HFFc6 (cell line): ENCODE results near the gene ATP1A1. TPM values are rescaled to one million over a fixed set of nuclear protein-coding genes. Genes with fewer than 3 reads are reported as not detected.

ENCODE experiments used
- DNase-seq: peaks from one replicate; pipeline ENCODE4 v3.0.0-alpha.2; 2018
- H3K27ac Mint-ChIP-seq: 2 replicates; pipeline ENCODE4 v1.8.0; 2020; ENCODE audit warnings: mild to moderate bottlenecking, mixed read lengths
- H3K27me3 Mint-ChIP-seq: 2 replicates; pipeline ENCODE4 v1.8.0; 2021; ENCODE audit warnings: mild to moderate bottlenecking, moderate library complexity, mixed read lengths; ENCODE audit not compliant: insufficient read depth
- H3K36me3 Mint-ChIP-seq: 2 replicates; pipeline ENCODE4 v1.8.0; 2021; ENCODE audit warnings: low read depth, mixed read lengths
- H3K4me1 Mint-ChIP-seq: 2 replicates; pipeline ENCODE4 v1.8.0; 2020; ENCODE audit warnings: low read depth, mixed read lengths
- H3K4me3 Mint-ChIP-seq: 2 replicates; pipeline ENCODE4 v1.8.0; 2020; ENCODE audit warnings: mild to moderate bottlenecking, moderate library complexity, mixed read lengths
- H3K9me3 Mint-ChIP-seq: 2 replicates; pipeline ENCODE4 v1.8.0; 2020; ENCODE audit warnings: mild to moderate bottlenecking, mixed read lengths
- CTCF ChIP-seq: fragments of 200-600 bp; sonication (generic); IDR thresholded peaks from 2 replicates; pipeline ENCODE4 v1.5.0; 2021; ENCODE audit warnings: antibody characterized with exemption, mild to moderate bottlenecking
- total RNA-seq, 6 experiments: library from RNA; stranded (reverse); fragmentation: NEBNext Ultra II Directional; extraction: Animal tissue kit (Norgen Biotek cat#: 25700); gene quantifications; 2 replicates in 1 of 6; 3 replicates in 5 of 6; pipeline ENCODE4 v1.2.3, GENCODE V29; 2021

The ATP1A1 gene
- total RNA-seq, 6 experiments from 2014 or later, result 192 to 244 (median 222) TPM

DNA sequence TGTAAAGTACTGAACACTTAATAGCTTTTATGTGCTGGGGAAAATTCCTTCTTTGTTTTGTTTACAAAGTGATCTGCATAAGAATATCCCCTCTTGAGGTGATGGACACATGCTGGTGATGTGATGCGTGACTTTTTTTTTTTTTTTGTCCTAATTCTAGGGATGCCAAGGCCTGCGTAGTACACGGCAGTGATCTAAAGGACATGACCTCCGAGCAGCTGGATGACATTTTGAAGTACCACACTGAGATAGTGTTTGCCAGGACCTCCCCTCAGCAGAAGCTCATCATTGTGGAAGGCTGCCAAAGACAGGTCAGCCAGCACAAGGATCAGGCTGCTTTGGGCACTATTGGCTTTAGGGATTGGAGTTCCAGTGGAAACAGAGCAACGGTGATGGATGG is 24.7 kb downstream of the ATP1A1 start:
- Mint-ChIP-seq H3K27me3 (no peaks in the 10 kb centered on the region), H3K36me3 (peaks cover 64% of the 10 kb centered on the region), H3K27ac (no peak overlapping the region), H3K9me3 (no peaks in the 10 kb centered on the region), H3K4me3 (no peak overlapping the region), H3K4me1 (peaks cover 2% of the 10 kb centered on the region; the same call in 1 of the 2 replicates)
- DNase-seq, result no peak
- TF ChIP-seq CTCF, result no peak

DNA sequence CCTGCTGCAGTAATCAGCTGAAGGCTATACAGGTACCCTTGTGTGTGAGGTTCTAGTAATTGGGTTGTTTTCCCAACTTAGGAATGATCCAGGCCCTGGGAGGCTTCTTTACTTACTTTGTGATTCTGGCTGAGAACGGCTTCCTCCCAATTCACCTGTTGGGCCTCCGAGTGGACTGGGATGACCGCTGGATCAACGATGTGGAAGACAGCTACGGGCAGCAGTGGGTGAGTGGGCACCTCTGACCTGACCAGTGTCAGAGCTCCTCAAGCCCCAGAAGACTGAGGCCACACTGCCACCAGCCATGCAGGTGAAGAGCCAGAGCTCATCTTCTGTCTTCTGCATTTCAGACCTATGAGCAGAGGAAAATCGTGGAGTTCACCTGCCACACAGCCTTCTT is 27.7 kb downstream of the ATP1A1 start:
- H3K27ac Mint-ChIP-seq, result no peak overlapping the region
- peaks cover 11% of the 10 kb centered on the region; the same call in 1 of the 2 replicates for H3K4me1 Mint-ChIP-seq
- H3K27me3 Mint-ChIP-seq, result no peaks in the 10 kb centered on the region
- H3K9me3 Mint-ChIP-seq, result no peaks in the 10 kb centered on the region
- H3K36me3 Mint-ChIP-seq, result peaks cover 66% of the 10 kb centered on the region
- DNase-seq, result no peak
- H3K4me3 Mint-ChIP-seq, result no peak overlapping the region
- TF ChIP-seq CTCF, result no peak

DNA sequence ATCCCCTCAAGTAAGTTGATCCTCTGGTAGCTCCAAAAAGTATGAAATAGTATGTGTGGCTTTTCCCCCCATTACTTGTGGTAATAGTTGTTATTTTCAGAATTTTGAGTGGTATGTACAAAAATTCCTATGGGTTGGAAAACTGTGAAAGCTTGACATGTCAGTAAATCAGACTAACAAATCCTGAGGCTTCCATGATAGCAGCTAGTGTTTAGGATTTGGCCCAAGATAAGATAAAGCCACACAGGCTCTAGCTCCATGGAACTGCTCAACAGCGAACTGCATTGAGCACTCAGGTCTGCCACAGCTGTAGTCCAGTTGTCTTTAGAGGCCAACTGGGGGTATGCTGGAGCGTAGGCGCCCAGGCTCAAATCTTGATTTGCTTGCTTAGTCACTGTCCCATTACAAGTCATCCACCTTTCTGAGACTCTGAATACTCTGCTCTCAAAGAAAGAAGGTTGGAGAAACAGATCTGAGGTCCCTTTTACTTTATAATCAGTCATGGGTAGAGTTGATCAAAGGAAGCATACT is 28.7 kb downstream of the ATP1A1 start:
- peaks cover 11% of the 10 kb centered on the region; the same call in 1 of the 2 replicates for H3K4me1 Mint-ChIP-seq
- no peak for TF ChIP-seq CTCF
- no peaks in the 10 kb centered on the region for H3K27me3 Mint-ChIP-seq
- no peak overlapping the region for H3K4me3 Mint-ChIP-seq
- peaks cover 70% of the 10 kb centered on the region for H3K36me3 Mint-ChIP-seq
- H3K9me3 Mint-ChIP-seq, result no peaks in the 10 kb centered on the region
- DNase-seq, result no peak
- no peak overlapping the region for H3K27ac Mint-ChIP-seq

DNA sequence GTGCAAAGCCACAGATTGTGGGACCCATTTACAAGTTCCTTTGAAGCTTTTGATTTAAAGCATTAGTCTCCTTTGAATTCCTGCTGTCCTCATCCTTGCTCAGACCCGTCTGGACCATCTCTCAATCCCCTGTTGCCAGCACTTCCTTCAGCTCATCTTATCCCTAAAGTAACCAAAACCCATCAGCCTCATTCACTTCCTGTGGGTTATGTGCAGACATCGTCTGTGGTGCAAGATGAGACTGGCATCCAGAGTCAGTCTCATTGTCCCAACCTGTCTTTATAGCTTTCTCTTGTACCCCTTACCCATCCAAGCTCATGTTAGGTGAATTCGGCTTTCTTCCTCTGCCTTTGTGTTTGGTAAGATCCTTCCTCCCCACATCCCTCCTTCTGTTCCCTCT is 29.3 kb downstream of the ATP1A1 start:
- Mint-ChIP-seq H3K27ac (no peak overlapping the region; the same call in 1 of the 2 replicates), H3K4me1 (peaks cover 11% of the 10 kb centered on the region; the same call in 1 of the 2 replicates), H3K36me3 (peaks cover 72% of the 10 kb centered on the region), H3K27me3 (no peaks in the 10 kb centered on the region), H3K4me3 (no peak overlapping the region), H3K9me3 (no peaks in the 10 kb centered on the region)
- no peak for TF ChIP-seq CTCF
- no peak for DNase-seq

DNA sequence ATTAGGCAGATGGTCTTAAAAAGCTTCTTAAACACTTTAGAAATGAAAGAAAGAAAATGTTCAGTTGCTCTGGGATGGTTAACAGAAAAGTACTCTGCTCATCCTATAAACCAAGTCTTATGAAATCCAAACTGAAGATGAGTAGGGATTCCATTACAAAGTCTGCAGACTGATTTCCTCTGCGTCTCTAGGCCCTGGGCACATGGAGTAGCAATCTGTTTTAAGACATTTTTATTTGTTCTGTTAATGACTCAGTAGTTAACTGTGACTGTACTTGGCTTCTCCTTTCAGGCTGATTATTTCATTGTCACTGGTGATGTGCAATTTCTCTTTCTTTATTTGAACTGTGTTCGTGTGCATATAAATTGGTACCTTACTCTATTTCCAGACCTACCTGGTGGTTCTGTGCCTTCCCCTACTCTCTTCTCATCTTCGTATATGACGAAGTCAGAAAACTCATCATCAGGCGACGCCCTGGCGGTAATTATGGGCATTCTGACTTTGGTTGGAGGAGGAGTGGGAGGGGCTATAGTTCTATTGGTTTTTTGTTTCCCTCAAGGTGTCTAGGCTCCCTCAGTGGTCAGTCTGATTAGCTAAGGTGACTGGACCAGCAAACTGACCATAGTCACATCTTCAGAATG is 30.6 kb downstream of the ATP1A1 start:
- TF ChIP-seq CTCF, result no peak

More for the DNA sequence above, 30.6 kb downstream of the ATP1A1 start:
- DNase-seq, result no peak
- peak overlapping the region; percentile 22; the same call in 1 of the 2 replicates for H3K27ac Mint-ChIP-seq
- H3K4me1 Mint-ChIP-seq, result peaks cover 11% of the 10 kb centered on the region; the same call in 1 of the 2 replicates
- no peak overlapping the region for H3K4me3 Mint-ChIP-seq
- H3K36me3 Mint-ChIP-seq, result peaks cover 65% of the 10 kb centered on the region
- no peaks in the 10 kb centered on the region; the same call in 1 of the 2 replicates for H3K27me3 Mint-ChIP-seq
- H3K9me3 Mint-ChIP-seq, result no peaks in the 10 kb centered on the region
